MG63 (cell line): ENCODE measurements around the gene PXDC1. TPM values are rescaled to one million over a fixed set of nuclear protein-coding genes. Genes with fewer than 3 reads are reported as not detected.
"Not testable (repeated sequence)": the region's sequence is repeated elsewhere in the genome, so short reads cannot be mapped to it uniquely, and the experiment has no call there.

Source experiments
- DNase-seq: peaks from one replicate; pipeline ENCODE4 v3.0.0-alpha.2; 2020
- H3K27me3 ChIP-seq: fragments of 250-450 bp; sonication (Bioruptor Pico); 2 replicates; pipeline ENCODE4 v1.5.1; 2020; ENCODE audit warnings: mild to moderate bottlenecking, moderate library complexity
- H3K36me3 ChIP-seq: fragments of 250-450 bp; sonication (Bioruptor Pico); 2 replicates; pipeline ENCODE4 v1.5.1; 2020; ENCODE audit warnings: mild to moderate bottlenecking, moderate library complexity
- H3K4me3 ChIP-seq: fragments of 250-450 bp; sonication (Bioruptor Pico); 2 replicates; pipeline ENCODE4 v1.5.1; 2020; ENCODE audit warnings: mild to moderate bottlenecking, moderate library complexity
- H3K9me3 ChIP-seq: fragments of 250-450 bp; sonication (Bioruptor Pico); 2 replicates; pipeline ENCODE4 v1.5.1; 2020; ENCODE audit warnings: mild to moderate bottlenecking, moderate library complexity
- total RNA-seq: library from RNA; depleted of rRNA; stranded (reverse); fragments of >200 nt; shearing (Covaris generic); gene quantifications from 2 replicates; pipeline ENCODE4 v1.2.3, GENCODE V29; 2014; ENCODE audit warnings: low replicate concordance

Gene PXDC1
- total RNA-seq, 1 experiment from 2014 or later = 71.9 TPM

- H3K36me3 ChIP-seq = no peaks in the 10 kb centered on the region
- DNase-seq = no peak
- H3K27me3 ChIP-seq = no peaks in the 10 kb centered on the region
- no peak overlapping the region for H3K4me3 ChIP-seq
- H3K9me3 ChIP-seq = no peaks in the 10 kb centered on the region
Measured at GRCh38 chr6:3786141-3786540, 34.6 kb upstream of the PXDC1 start.

- no peaks in the 10 kb centered on the region for H3K27me3 ChIP-seq
- H3K36me3 ChIP-seq = no peaks in the 10 kb centered on the region
- no peak overlapping the region for H3K4me3 ChIP-seq
- no peaks in the 10 kb centered on the region for H3K9me3 ChIP-seq
- no peak for DNase-seq
Measured at GRCh38 chr6:3785745-3786098, 34.2 kb upstream of the PXDC1 start.

GRCh38 chr6:3784885-3785744, 33.6 kb upstream of the PXDC1 start:
- Histone ChIP-seq H3K4me3 (no peak overlapping the region), H3K27me3 (no peaks in the 10 kb centered on the region), H3K36me3 (no peaks in the 10 kb centered on the region), H3K9me3 (no peaks in the 10 kb centered on the region)
- DNase-seq = no peak

GRCh38 chr6:3784423-3784822, 32.9 kb upstream of the PXDC1 start:
- H3K36me3 ChIP-seq = no peaks in the 10 kb centered on the region
- H3K4me3 ChIP-seq = no peak overlapping the region
- no peaks in the 10 kb centered on the region for H3K27me3 ChIP-seq
- no peaks in the 10 kb centered on the region for H3K9me3 ChIP-seq
- DNase-seq = no peak

GRCh38 chr6:3782876-3783832, 31.6 kb upstream of the PXDC1 start:
- no peaks in the 10 kb centered on the region for H3K27me3 ChIP-seq
- no peak overlapping the region for H3K4me3 ChIP-seq
- no peaks in the 10 kb centered on the region for H3K36me3 ChIP-seq
- H3K9me3 ChIP-seq = no peaks in the 10 kb centered on the region
- no peak for DNase-seq

GRCh38 chr6:3781504-3781903, 30.0 kb upstream of the PXDC1 start:
- H3K36me3 ChIP-seq = no peaks in the 10 kb centered on the region
- no peak for DNase-seq
- H3K4me3 ChIP-seq = no peak overlapping the region

GRCh38 chr6:3779574-3779849, 28.0 kb upstream of the PXDC1 start:
- Histone ChIP-seq H3K36me3 (no peaks in the 10 kb centered on the region), H3K27me3 (no peaks in the 10 kb centered on the region), H3K9me3 (no peaks in the 10 kb centered on the region), H3K4me3 (no peak overlapping the region)
- DNase-seq = no peak

More at GRCh38 chr6:3781504-3781903, 30.0 kb upstream of the PXDC1 start:
- no peaks in the 10 kb centered on the region for H3K27me3 ChIP-seq
- no peaks in the 10 kb centered on the region for H3K9me3 ChIP-seq

- Histone ChIP-seq H3K36me3 (no peaks in the 10 kb centered on the region), H3K27me3 (no peaks in the 10 kb centered on the region), H3K9me3 (no peaks in the 10 kb centered on the region), H3K4me3 (no peak overlapping the region)
- DNase-seq = no peak
Measured at GRCh38 chr6:3778701-3779573, 27.4 kb upstream of the PXDC1 start.

- H3K9me3 ChIP-seq = no peaks in the 10 kb centered on the region
- DNase-seq = no peak
- no peaks in the 10 kb centered on the region for H3K36me3 ChIP-seq
- H3K4me3 ChIP-seq = no peak overlapping the region
- H3K27me3 ChIP-seq = no peaks in the 10 kb centered on the region
Measured at GRCh38 chr6:3777730-3778461, 26.4 kb upstream of the PXDC1 start.

GRCh38 chr6:3776881-3777507, 25.5 kb upstream of the PXDC1 start:
- no peak for DNase-seq
- no peaks in the 10 kb centered on the region for H3K36me3 ChIP-seq
- no peak overlapping the region for H3K4me3 ChIP-seq
- H3K9me3 ChIP-seq = no peaks in the 10 kb centered on the region
- no peaks in the 10 kb centered on the region for H3K27me3 ChIP-seq

- Histone ChIP-seq H3K36me3 (no peaks in the 10 kb centered on the region), H3K27me3 (no peaks in the 10 kb centered on the region), H3K9me3 (no peaks in the 10 kb centered on the region), H3K4me3 (no peak overlapping the region)
- no peak for DNase-seq
Measured at GRCh38 chr6:3775847-3776246, 24.3 kb upstream of the PXDC1 start.

- no peaks in the 10 kb centered on the region for H3K36me3 ChIP-seq
- H3K27me3 ChIP-seq = no peaks in the 10 kb centered on the region
- no peak overlapping the region for H3K4me3 ChIP-seq
- no peak for DNase-seq
- no peaks in the 10 kb centered on the region for H3K9me3 ChIP-seq
Measured at GRCh38 chr6:3775386-3775785, 23.9 kb upstream of the PXDC1 start.

GRCh38 chr6:3773678-3774298, 22.3 kb upstream of the PXDC1 start:
- no peak for DNase-seq
- no peaks in the 10 kb centered on the region for H3K36me3 ChIP-seq
- H3K27me3 ChIP-seq = no peaks in the 10 kb centered on the region
- H3K4me3 ChIP-seq = no peak overlapping the region
- H3K9me3 ChIP-seq = no peaks in the 10 kb centered on the region

- H3K27me3 ChIP-seq, H3K9me3 ChIP-seq, DNase-seq, H3K4me3 ChIP-seq, H3K36me3 ChIP-seq: not testable (repeated sequence)
Measured at GRCh38 chr6:3772127-3772999, 20.9 kb upstream of the PXDC1 start.
